ENCODE data around the gene TEC. TPM values are rescaled to one million over a fixed set of nuclear protein-coding genes. Genes with fewer than 3 reads are reported as not detected.

TEC gene
- polyA plus RNA-seq, 1 donor (not counting 4 experiments of a cell fraction or from before 2014, with no cell fraction given) = 0.39 TPM

- FAIRE-seq (no peak), DNase-seq (ENCODE audit: low read depth, low spot score) (no peak)
- Histone ChIP-seq H3K9ac (ENCODE audit: control insufficient read depth, extremely low read depth, insufficient read depth, low read length) (no peak overlapping the region), H4K20me1 (ENCODE audit: control insufficient read depth, extremely low read depth, insufficient read depth, low read length) (no peaks in the 10 kb centered on the region), H3K27ac (ENCODE audit: control insufficient read depth, insufficient read depth, low read length) (no peak overlapping the region), H3K4me1 (ENCODE audit: control insufficient read depth, extremely low read depth, insufficient read depth, low read length) (no peaks in the 10 kb centered on the region), H3K4me2 (ENCODE audit: control insufficient read depth, extremely low read depth, insufficient read depth, low read depth, low read length) (no peak overlapping the region), H3K36me3 (ENCODE audit: control insufficient read depth in 2 of 2, extremely low read depth in 1 of 2, insufficient read depth in 2 of 2, low read length in 2 of 2) (no peaks in the 10 kb centered on the region), H3K79me2 (ENCODE audit: control insufficient read depth, insufficient read depth, low read length) (no peaks in the 10 kb centered on the region), H2AFZ (ENCODE audit: control insufficient read depth, low read length) (no peak overlapping the region), H3K9me1 (ENCODE audit: control insufficient read depth, extremely low read depth, insufficient read depth, low read length) (no peaks in the 10 kb centered on the region), H3K27me3 (ENCODE audit: control insufficient read depth, extremely low read depth, insufficient read depth, low read length) (no peaks in the 10 kb centered on the region), H3K9me3 (ENCODE audit: control insufficient read depth, low read depth, low read length) (no peaks in the 10 kb centered on the region), H3K4me3 (ENCODE audit: control insufficient read depth in 2 of 3, extremely low read depth in 1 of 3, insufficient read depth in 2 of 3, low read depth in 1 of 3, low read length in 3 of 3) (no peak overlapping the region)
- dilution Hi-C loops (cut with MboI; ENCODE audit: extremely low pct_ligation_motif_present, low sequenced_read_pairs) = no loop called here
- no peak for TF ChIP-seq CTCF (optimal IDR thresholded peaks at IDR 0.05 in 1 of 3, IDR thresholded peaks at IDR 0.05 in 1 of 3, conservative IDR thresholded peaks at IDR 0.05 in 1 of 3; ENCODE audit: extremely low read depth in 1 of 3, insufficient read depth in 2 of 3, low read length in 3 of 3)
- TF ChIP-seq EZH2 (IDR thresholded peaks at IDR 0.05; ENCODE audit: low read length) = no peak
These were observed 131.1 kb downstream of the TEC start for GRCh38 chr4:48138511-48138910.

GRCh38 chr4:48137846-48138245, 131.8 kb downstream of the TEC start:
- Histone ChIP-seq H3K4me2 (ENCODE audit: control insufficient read depth, extremely low read depth, insufficient read depth, low read depth, low read length) (no peak overlapping the region), H3K27ac (ENCODE audit: control insufficient read depth, insufficient read depth, low read length) (no peak overlapping the region), H4K20me1 (ENCODE audit: control insufficient read depth, extremely low read depth, insufficient read depth, low read length) (no peaks in the 10 kb centered on the region), H3K9me3 (ENCODE audit: control insufficient read depth, low read depth, low read length) (no peaks in the 10 kb centered on the region), H3K27me3 (ENCODE audit: control insufficient read depth, extremely low read depth, insufficient read depth, low read length) (no peaks in the 10 kb centered on the region), H3K9ac (ENCODE audit: control insufficient read depth, extremely low read depth, insufficient read depth, low read length) (no peak overlapping the region), H3K79me2 (ENCODE audit: control insufficient read depth, insufficient read depth, low read length) (no peaks in the 10 kb centered on the region), H2AFZ (ENCODE audit: control insufficient read depth, low read length) (no peak overlapping the region), H3K9me1 (ENCODE audit: control insufficient read depth, extremely low read depth, insufficient read depth, low read length) (no peaks in the 10 kb centered on the region), H3K36me3 (ENCODE audit: control insufficient read depth in 2 of 2, extremely low read depth in 1 of 2, insufficient read depth in 2 of 2, low read length in 2 of 2) (no peaks in the 10 kb centered on the region), H3K4me3 (ENCODE audit: control insufficient read depth in 2 of 3, extremely low read depth in 1 of 3, insufficient read depth in 2 of 3, low read depth in 1 of 3, low read length in 3 of 3) (no peak overlapping the region), H3K4me1 (ENCODE audit: control insufficient read depth, extremely low read depth, insufficient read depth, low read length) (no peaks in the 10 kb centered on the region)
- DNase-seq (ENCODE audit: low read depth, low spot score) (no peak), FAIRE-seq (no peak)
- dilution Hi-C loops (cut with MboI; ENCODE audit: extremely low pct_ligation_motif_present, low sequenced_read_pairs) = no loop called here
- no peak for TF ChIP-seq CTCF (optimal IDR thresholded peaks at IDR 0.05 in 1 of 3, IDR thresholded peaks at IDR 0.05 in 1 of 3, conservative IDR thresholded peaks at IDR 0.05 in 1 of 3; ENCODE audit: extremely low read depth in 1 of 3, insufficient read depth in 2 of 3, low read length in 3 of 3)
- TF ChIP-seq EZH2 (IDR thresholded peaks at IDR 0.05; ENCODE audit: low read length) = no peak

Measured in keratinocyte (primary cell).